DMS 273 treated with DMSO at 0.1 percent for 48 hours (cell line): Measurements from ENCODE around the gene PSMC4.
"Not testable (repeated sequence)": the region's sequence is repeated elsewhere in the genome, so short reads cannot be mapped to it uniquely, and the experiment has no call there.

Experiments used
- DNase-seq: peaks from one replicate; lab custom pipeline; 2025; lab: John Stamatoyannopoulos, UW

Gene PSMC4

DNA sequence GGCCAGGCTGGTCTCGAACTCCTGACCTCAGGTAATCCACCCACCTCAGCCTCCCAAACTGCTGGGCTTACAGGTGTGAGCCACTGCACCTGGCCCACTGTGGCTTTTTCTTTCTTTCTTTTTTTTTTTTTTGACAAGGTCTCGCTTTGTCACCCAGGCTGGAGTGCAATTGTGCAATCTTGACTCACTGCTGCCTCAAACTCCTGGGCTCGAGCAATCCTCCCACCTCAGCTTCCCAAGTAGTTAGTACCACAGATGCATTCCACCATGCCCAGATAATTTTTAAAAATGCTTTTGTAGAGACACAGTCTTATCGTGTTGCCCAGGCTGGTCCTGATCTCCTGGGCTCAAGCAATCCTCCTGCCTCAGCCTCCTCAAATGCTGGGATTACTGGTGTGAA, 24.4 kb upstream of the PSMC4 start:
- no peak for DNase-seq

DNA sequence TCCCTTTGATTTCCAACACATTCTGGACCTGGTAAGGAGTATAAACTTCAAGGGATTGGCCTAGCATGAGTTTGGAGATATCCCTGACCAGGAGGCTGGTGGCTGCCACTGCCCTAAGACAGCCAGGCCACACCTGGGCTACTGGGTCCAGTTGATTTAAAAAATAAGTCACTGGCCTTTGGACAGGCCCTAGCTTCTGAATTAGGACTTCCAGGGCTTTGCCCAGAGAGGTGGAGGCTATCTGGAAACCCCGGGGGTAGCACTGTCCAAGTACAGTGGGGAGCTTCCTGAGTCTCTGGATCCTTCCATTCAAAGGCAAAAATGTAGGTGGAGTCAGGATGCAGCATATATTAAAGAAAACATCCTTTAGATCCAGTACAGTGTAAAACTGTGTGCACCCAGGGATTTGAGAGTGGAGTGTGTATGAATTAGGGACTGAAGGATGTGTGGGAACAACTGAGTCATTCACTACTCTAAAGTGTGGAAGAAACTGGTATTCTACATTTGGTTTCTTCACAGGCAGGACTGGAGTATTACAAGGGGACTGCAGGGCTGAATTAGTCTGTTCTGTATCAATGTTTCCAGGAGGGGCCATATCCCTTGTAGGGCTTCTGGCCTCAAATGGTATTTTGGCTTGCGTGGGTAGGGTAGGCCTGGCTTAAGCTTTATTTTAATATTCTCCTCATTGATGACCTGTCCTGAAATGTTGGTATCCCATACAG, 21.8 kb upstream of the PSMC4 start:
- no peak for DNase-seq

DNA sequence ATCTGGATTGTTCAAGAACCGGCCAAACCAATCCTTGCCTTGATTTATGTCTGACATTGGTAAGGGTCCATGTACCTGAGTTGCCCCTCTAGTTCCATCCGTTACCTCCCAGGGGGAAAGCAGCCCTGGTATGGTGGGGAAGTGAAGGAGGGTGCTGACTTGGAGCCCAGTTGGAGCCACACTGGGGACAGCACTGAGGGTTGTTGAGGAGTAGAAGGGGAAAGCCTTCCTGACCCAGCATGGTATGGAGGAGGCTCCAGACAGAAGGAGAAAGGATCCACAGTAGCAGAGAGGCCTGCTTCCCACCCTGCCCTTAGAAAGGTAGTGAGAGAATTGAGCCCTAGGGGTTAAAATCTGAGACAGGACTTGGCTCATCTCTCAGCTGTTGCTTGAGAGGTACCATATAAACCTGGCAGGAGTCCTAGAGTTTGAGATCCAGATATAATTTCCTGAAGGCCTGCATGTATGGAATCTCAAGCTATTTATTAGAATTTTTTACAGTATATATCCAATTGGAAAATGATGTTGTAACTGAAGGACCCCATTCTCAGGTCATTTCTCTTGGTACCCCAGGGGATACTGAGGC, 19.8 kb upstream of the PSMC4 start:
- DNase-seq, result no peak

DNA sequence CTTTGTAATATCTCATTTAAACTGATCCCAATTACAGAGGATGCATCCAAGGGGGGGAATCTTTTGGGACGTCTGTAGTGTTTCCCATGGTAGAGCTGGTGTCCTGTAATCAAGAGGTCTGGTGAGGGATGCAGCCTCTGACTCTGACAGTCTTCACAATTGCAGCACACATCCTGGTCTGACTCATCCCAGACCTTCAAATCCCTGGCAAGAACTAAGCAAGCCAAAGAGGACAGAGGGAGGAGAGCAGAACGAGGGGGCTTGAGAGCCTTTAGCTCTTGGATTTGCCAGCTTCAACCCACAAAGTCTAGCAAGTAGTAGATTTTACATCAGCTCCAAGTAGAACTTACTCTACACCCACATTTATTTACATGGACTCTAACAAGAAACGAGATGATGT, 19.3 kb upstream of the PSMC4 start:
- no peak for DNase-seq

DNA sequence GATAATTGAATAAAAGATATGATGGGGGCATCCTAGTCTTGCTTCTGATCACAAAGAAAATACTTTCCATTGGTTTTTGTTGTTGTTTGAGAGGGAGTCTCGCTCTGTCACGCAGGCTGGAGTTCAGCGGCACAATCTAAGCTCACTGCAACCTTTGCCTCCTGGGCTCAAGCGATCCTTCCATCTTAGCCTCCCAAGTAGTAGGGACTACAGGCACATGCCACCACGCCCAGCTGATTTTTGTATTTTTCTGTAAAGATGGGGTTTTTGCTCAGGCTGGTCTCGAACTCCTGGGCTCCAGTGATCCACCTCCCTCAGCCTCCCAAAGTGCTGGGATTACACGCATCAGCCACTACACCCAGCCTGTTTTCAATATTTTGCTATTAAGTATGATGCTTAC, 17.1 kb upstream of the PSMC4 start:
- no peak for DNase-seq

DNA sequence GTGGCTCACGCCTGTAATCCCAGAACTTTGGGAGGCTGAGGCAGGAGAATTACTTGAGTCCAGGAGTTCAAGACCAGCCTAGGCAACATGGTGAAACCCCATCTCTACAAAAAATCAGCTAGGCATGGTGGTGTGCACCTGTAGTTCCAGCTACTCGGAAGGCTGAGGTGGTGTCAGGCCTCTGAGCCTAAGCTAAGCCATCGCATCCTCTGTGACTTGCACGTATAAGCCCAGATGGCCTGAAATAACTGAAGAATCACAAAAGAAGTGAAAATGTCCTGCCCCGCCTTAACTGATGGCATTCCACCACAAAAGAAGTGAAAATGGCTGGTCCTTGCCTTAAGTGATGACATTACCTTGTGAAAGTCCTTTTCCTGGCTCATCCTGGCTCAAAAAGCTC, 13.1 kb upstream of the PSMC4 start:
- DNase-seq, result not testable (repeated sequence)

DNA sequence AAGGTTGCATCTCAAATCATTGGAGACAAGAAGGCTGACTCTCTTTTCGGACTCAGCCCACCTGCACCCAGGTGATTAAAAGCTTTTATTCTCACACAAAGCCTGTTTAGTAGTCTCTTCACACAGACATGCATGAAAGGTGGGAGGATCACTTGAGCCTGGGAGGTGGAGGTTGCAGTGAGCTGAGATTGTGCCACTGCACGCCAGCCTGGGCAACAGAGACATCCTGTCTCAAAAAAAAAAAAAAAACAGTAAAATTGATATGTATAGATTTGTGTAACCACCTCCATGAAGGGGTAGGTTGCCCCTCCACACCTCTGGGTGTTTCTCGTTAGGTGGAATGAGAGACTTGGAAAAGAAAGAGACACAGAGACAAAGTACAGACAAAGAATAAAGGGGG, 12.0 kb upstream of the PSMC4 start:
- not testable (repeated sequence) for DNase-seq

DNA sequence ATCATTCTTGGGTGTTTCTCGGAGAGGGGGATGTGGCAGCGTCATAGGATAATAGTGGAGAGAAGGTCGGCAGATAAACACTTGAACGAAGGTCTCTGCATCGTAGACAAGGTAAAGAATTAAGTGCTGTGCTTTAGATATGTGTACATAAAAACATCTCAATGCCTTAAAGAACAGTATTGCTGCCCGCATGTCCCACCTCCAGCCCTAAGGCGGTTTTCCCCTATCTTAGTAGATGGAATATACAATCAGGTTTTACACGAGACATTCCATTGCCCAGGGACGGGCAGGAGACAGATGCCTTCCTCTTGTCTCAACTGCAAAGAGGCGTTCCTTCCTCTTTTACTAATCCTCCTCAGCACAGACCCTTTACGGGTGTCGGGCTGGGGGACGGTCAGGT, 11.6 kb upstream of the PSMC4 start:
- DNase-seq, result not testable (repeated sequence)

DNA sequence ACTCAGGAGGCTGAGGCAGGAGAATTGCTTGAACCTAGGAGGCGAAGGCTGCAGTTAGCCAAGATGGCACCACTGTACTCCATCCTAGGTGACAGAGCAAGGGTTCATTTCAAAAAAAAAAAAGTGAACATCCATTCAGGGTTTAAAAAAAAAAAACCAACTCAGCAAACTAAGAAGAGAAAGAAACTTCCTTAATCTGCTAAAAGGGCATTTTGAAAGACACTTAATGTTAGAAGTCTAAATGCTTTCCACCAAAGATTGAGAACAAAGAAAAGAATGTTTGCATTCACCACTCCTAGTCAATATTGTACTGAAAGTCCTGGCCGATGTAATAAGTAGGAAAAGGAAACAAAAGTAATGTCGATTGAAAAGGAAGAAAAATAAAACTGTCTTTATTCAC, 7.1 kb upstream of the PSMC4 start:
- DNase-seq, result no peak

DNA sequence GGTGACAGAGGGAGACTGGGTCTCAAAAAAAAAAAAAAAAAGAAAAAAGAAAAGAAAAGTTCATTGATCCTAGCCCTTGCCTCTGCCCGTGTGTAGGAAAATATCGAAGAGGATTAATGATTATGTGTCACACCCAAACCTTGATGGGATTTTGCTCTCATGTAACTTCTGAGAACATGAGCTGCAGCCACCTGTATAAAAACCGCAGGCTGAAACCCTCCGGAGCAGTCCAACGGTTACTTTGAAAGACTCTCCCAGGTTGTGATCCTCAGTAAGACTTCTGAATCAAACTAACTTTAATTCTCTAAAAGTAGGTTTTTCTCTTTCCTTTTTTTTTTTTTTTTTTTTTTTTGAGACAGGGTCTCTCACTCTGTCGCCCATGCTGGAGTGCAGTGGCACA, 4.3 kb upstream of the PSMC4 start:
- DNase-seq, result no peak

DNA sequence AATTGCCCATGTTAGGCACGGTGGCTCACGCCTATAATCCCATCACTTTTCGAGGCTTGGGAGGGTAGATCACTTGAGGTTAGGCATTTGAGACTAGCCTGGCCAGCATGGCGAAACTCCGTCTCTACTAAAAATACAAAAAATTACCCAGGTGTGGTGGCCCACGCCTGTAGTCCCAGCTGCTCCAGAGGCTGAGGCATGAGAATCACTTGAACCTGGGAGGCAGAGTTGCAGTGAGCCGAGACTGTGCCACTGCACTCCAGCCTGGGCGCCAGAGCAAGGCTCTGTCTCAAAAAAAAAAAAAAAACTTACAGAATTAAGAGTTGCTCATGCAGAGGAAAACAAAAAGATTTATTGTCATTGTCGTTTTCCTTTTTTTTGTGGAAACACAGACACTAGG, 3.4 kb upstream of the PSMC4 start:
- no peak for DNase-seq

DNA sequence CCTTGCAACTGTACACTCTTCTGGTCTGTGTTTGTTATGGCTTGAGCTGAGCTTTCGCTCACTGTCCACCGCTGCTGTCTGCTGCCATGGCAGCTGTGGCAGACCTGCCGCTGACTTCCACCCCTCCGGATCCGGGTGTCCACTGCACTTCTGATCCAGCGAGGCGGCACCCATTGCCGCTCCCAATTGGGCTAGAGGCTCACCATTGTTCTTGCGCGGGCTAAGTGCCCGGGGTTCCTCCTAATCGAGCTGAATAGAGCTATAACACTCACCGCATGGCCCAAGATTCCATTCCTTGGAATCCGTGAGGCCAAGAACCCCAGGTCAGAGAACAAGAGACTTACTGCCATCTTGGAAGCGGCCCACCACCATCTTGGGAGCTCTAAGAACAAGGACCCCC, 2.2 kb upstream of the PSMC4 start:
- no peak for DNase-seq

DNA sequence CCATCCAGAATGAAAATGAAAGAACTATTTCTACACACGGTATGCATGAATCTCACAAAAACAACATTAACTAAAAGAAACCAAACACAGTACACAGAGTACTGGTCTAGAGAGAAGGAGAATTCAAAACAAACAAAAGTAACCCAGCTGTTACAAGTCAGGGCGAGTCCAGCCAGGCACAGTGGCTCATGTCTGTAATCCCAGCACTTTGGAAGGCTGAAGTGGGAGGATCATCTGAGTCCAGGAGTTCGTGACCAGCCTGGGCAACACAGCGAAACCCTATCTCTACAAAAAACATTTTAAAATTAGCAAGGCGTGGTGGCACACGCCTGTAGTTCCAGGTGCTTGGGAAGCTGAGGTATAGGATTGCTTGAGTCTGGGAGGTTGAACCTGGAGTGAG, 1.7 kb upstream of the PSMC4 start:
- no peak for DNase-seq

DNA sequence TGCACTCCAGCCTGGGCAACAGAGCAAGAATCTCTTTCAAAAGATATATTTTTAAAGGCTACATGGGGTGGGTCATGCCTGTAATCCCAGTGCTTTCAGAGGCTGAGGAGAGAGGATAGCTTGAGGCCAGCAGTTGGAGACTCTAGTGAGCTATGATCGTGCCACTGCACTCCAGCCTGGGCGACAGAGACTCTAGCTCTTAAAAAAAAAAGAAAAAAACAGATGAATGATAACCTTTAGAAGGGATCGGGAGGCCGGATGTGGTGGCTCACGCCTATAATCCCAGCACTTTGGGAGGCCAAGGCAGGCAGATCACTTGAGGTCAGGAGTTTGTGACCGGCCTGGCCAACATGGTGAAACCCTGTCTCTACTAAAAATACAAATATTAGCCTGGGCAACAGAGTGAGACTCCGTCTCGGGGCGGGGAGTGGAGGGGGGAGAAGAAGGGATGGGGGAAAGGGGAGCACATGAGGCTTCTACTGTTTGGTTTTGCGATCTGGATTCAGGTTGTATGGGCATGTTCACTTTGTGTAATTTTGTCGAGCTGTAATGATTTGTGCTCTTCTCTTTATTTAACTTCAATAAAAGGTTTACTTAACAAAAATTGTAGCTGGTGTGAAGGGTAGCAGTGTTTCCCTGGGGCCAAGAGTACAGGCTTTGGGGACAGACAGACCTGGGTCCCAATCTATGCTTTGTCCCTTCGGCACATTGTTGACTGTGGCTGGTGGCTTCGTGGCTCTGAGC, 1.1 kb upstream of the PSMC4 start:
- DNase-seq, result no peak

DNA sequence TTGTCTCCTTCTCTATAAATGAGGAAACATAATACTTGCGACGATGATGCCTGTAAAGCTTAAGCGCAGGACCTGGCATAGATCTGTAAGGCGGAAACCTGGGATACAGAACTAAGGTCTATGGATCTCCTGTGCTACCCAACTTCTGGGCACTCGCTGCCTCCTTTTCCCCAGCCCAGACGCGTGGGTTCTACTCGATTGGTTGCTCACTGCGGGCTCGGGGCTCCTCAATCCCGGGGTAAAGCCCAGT, 615 bp upstream of the PSMC4 start:
- DNase-seq, result no peak

DNA sequence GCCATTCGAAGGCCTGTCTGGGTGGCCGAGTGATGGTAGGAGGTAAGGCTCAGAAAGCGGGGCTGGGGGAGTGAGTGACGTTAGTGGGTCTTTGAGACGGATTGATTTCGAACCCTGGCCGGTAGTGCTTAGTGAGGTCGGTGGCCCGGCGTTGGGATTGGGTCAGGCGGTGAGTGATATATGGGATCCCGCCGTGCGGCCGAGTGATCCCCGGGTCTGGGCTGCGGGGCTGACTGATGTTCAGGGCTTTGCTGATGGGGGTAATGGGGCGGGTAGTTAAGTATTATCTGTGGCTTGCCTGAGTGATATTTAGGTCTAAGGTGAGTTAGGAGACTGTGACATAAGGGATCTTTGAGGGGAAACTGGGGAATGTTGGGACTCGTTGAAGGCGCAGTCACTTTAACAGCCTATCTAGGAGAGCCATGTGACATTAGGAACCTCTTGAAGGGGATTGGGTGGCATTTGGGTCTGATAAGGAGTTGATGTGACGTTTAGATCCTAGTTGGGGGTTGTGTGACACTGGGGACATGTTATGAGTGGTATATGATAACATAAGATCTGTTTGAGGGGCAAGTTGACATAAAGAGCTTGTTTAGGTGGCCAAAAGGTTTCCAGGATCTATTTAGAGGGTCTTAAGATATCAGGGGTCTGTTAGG, 543 bp downstream of the PSMC4 start:
- no peak for DNase-seq

DNA sequence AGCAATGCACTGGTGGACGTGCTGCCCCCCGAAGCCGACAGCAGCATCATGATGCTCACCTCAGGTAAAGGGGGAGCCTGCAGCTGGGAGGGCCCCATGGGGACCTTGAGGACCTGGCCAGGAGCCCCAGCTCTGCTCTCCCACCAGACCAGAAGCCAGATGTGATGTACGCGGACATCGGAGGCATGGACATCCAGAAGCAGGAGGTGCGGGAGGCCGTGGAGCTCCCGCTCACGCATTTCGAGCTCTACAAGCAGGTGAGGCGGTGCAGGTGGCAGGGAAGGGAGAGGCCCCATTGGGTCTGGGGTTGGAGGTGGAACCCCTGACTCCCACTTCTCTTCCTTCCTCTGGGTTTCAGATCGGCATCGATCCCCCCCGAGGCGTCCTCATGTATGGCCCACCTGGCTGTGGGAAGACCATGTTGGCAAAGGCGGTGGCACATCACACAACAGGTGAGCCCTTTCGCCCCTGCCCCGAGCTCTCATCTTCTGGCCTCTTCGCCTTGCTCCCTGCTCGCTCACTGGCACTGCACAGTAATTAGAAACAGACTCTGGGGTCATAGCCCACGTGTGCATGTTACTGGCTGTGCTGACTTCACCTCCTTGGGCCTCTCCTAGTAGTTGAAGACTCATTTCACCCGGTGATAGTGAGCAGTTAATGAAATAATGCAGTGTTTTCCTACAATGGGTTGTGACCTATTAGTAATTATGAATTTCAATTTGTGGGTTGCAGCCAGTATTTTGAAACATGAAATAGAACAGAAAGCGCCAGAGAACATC, 3.6 kb downstream of the PSMC4 start:
- DNase-seq, result no peak

DNA sequence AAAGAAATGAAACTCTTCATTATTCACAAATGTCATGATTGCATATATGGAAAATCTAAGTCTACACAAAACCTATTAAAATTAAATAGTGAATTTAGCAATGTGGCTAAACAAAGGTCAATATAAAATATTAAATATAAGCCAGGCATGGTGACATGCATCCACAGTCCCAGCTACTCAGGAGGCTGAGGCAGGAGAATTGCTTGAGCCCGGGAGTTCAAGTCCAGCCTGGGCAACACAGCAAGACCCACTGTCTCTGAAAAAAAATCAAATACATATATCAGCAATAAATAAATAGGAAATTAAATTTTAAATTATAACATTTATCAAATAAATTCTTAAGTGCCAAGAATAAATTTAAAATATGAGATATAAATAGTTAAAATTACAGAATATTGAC, 11.9 kb downstream of the PSMC4 start:
- no peak for DNase-seq

DNA sequence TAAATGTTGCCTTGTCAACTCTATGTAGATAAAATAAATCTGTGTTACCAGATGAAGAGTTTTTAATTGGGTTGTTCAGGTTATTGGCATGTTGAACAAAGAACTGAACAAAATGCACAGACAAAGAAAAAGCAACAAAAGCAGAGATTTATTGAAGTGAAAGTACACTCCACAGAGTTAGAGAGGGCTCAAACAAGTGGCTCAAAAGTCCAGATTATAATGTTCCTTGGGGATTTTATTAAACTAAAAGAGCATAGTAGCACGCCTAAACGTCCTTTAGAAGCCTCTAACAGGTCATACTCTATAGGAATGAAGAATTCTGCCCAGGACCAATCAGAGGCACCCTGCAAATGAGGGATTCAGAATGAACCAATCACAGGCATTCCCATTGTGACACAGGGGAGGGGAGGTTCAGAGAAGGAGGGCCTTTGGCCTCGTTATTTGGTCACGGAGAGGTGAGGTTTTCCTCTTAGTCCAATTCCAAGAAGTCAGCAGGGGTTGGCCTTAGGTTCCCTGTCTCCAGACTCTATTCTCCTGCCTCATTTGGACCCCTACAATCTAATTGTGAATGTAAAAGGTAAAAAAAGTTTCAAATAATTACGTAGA, 12.8 kb downstream of the PSMC4 start:
- no peak for DNase-seq

DNA sequence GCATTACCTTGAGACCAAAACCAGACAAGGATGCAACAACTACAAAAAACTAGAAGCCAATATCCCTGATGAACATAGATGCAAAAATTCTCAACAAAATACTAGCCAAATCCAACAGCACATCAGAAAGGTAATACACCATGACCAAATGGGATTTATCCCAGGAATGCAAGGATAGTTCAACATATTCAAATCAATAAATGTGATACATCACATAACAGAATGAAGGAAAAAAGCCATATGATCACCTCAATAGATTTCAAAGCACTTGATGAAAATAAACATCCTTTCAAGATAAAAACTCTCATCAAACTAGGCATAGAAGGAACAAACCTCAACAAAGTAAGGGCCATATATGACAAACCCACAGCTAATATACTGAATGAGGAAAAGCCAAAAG, 15.7 kb downstream of the PSMC4 start:
- DNase-seq, result no peak

DNA sequence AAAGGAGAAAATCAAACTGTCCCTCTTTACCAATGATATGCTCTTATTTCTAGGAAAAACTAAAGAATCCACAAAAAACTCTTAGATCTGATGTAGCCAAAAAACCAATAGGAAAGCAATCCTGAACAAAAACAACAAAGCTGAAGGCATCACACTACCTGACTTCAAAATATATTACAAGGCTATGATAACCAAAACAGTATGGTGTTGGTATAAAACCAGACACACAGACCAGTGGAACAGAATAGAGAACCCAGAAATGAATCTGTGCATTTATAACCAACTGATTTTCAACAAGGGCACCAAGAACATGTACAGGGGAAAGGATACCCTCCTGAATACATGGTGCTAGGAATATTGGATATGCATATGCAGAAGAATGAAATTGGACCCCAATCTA, 16.2 kb downstream of the PSMC4 start:
- DNase-seq, result no peak

DNA sequence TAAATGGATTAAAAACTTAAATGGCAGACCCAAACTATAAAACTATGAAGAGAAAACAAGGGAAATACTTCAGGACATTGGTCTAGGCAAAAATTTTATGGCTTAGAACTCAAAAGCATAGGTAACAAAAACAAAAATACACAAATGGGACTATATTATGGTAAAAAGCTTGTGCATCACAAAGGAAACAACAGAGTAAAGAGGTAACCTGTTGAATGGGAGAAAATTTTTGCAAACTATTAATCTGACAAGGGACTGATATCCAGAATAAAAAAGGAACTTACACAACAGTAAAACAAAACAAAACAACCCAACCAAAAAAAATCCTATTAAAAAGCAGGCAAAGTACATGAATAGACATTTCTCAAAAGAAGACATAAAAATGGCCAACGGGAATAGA, 16.6 kb downstream of the PSMC4 start:
- no peak for DNase-seq
